Activated T-cell treated with anti-CD3 and anti-CD28 coated beads for 1 hour (primary cell): Measurements from ENCODE around the gene PHOSPHO1.

Source experiments
- DNase-seq: peaks from one replicate; pipeline ENCODE4 v3.0.0-alpha.2; 2020; ENCODE audit warnings: low read depth

PHOSPHO1 gene

GRCh38 chr17:49242813-49243212 is 12.2 kb upstream of the PHOSPHO1 start:
- DNase-seq: no peak

DNA sequence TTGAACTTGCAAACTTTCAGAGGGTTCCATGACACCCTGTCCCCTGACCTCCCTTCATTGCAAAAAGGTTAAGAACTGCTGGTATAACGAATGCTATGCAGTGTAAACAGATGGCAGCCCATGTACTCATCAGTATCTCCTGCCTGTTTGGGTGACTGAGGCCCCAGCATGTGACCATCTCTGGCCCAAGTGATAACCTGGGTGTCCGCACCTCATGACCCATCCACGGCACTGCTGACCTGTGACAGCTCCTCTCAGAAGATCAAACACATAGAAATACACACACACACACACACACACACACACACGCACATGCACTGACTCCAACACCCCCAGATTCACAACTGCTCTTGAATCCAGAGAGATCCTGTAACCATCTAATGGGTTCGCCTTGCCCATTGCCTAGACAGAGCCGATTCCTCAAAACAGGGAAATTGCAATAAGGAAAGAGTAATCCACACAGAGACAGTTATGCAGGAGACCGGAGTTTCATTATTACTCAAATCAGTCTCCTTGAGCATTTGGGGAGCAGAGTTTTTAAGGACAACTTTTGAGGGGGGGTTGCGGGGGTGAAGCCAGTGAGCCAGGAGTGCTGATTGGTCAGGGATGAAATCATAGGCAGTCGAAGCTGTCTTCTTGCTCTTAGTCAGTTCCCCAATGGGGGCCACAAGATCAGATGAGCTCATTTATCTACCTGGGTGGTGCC is 11.3 kb upstream of the PHOSPHO1 start:
- no peak for DNase-seq

- DNase-seq: no peak
Observed at GRCh38 chr17:49241040-49241439, 10.5 kb upstream of the PHOSPHO1 start.

DNA sequence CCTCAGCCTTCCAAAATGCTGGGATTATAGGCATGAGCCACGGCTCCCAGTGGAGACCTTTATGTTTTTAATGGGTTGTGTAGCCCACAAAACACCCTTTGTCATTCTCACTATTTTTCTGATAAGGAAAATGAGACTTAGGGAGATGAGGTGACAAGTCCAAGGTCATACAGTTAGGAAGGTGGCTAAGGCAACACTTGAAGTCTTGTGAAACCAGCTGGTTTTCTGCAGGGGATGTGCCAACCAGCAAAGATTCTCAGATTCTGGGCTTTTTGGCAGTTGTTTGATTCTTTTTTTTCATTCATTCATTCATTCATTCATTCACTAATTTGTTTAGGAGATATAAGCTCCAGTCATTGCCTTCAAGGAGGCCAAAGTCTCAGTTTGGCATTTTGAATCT is 10.0 kb upstream of the PHOSPHO1 start:
- DNase-seq: no peak

- DNase-seq: no peak
Observed at GRCh38 chr17:49239963-49240362, 9.4 kb upstream of the PHOSPHO1 start.

DNA sequence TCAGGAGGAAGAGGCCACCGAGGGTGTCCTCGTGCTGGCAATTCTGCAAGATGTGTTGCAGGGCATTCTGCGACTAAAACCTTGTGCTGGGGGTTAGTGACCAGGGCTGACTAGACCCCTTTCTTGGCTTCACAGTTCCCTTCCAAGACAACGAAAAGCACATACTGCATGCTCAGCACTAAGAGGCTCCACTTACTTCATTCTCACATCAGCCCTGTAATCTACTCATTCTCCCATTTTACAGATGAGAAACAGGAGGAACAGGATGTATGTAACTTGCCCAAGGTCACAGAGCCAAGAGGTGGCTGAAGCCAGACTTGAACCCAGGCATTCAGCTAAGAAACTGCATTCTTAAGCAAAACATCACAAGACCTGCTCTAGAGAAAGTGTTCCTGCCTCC is 5.3 kb upstream of the PHOSPHO1 start:
- DNase-seq: no peak

- no peak for DNase-seq
Observed at GRCh38 chr17:49234509-49235080, 4.0 kb upstream of the PHOSPHO1 start.

DNA sequence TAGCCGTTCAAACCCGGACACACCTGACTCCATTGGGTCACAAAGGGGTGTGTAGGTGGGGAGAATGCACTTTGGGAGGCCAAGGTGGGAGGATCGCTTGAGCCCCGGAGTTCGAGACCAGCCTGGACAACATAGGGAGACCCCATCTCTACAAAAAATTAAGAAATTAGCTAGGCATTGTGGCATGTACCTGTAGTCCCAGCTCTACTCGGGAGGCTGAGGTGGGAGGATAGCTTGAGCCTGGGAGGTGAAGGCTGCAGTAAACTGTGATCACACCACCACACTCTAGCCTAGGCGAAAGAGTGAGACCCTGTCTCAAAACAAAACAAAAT is 942 bp upstream of the PHOSPHO1 start:
- no peak for DNase-seq

- DNase-seq: no peak
Observed at GRCh38 chr17:49229805-49230600, 584 bp downstream of the PHOSPHO1 start.

DNA sequence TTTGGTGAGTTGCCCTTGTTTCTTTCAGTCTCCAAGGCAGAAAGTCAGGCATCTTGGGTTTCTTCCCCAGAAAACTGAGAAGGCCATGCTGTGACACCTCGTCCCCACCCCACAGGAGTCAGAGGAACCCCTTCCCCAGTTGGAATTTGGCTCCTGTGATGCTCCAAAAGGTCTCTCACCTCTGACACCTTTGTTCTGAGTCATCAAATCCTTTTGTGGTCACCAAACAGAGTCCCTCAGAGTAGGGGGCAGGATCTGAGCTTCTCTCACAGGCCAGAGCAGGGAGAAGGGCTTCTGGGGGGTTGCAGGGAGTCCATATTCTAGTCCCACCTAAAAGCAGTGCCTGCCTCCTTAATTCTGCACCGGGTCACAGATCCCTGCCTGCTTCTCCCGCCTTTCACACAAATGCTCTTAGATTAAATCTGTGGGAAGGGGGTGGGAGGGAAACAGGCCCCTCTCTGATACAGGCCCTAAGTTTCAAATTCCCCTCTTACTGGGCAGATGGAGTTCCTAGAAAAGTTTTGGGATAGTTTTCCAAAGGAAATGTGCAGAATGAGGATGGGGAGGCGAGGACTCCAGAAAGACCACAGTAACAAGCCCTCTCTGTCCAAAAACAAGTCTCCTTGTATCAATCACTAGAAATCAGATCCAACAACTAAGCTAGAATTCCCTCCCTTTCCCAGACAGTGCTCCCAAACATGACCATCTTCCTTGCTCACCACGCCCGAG is 1.3 kb downstream of the PHOSPHO1 start:
- DNase-seq: no peak

- DNase-seq: peak; percentile 77
Observed at GRCh38 chr17:49227436-49228261, 2.9 kb downstream of the PHOSPHO1 start.

GRCh38 chr17:49226771-49227435 is 3.7 kb downstream of the PHOSPHO1 start:
- no peak for DNase-seq

GRCh38 chr17:49225554-49226236 is 4.9 kb downstream of the PHOSPHO1 start:
- DNase-seq: no peak

DNA sequence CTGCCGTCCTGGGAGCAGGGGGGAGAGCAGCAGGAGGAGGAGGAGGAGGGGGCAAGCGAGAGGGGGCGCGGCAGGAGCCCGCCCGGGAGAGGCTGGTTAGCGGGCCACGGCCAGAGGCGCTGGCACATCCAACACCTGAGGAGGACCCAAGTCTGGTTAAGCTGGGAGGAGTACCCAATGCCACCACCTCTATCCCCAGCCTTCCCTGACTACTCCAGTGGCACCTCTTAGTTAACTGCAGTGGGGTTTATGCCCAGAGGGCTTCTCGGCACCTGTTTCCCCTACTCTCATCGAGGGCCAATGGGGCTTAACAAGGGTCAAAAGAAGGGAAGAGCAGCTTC is 5.6 kb downstream of the PHOSPHO1 start:
- DNase-seq: no peak

GRCh38 chr17:49224198-49224996 is 6.2 kb downstream of the PHOSPHO1 start:
- peak; percentile 37 for DNase-seq

- DNase-seq: peak; percentile 62
Observed at GRCh38 chr17:49223517-49224197, 6.9 kb downstream of the PHOSPHO1 start.

DNA sequence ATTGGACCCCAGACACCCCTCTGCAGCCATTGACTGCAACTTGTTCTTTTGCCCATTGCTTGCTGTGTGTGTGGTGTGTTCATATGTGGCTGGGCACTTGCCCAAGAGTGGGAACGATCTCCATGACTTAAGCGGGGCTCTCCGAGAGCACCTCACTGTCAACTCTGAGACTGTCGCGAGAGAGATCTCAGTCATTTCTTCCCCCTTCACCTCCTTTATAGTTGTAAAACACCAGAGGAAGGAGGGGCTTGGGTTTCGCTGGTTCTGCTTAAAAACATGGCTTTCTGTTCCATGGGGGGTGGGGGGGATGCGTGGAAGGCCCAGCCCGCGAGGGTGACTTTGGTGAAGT is 7.4 kb downstream of the PHOSPHO1 start:
- DNase-seq: no peak

DNA sequence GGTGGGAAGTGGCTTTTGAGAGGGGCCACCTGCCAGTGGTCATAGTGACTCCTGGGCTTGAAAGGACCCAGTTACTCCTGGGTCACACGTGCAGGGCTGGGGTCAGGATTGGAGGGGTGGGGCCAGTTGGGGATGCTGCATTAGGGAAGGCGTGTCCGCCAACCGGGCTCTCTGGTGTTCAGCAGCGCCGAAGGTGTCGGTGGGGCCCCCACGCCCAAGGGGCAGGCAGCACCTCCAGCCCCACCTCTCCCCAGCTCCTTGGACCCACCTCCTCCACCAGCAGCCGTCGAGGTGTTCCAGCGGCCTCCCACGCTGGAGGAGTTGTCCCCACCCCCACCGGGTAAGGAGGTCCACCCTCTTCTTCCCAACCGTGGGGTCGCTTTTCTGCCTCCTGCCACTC is 10.6 kb downstream of the PHOSPHO1 start:
- no peak for DNase-seq
